Posterior cingulate gyrus (tissue), 11 donors: ENCODE measurements around the gene LRMDA.
"Not testable (repeated sequence)": the region's sequence is repeated elsewhere in the genome, so short reads cannot be mapped to it uniquely, and the experiment has no call there.

Experiments
- DNase-seq, 10 donors: peaks; one replicate each; pipeline versions ENCODE4 v3.0.0 to v3.0.0-alpha.2; 2020 to 2021; ENCODE audit warnings: mixed read lengths in 3 of 10
- intact Hi-C: fragments of 100-400 bp; cut with DNase I; formaldehyde crosslinking; loops from one replicate; pipeline ENCODE4 v1.15.1; 2023

The LRMDA gene

DNA sequence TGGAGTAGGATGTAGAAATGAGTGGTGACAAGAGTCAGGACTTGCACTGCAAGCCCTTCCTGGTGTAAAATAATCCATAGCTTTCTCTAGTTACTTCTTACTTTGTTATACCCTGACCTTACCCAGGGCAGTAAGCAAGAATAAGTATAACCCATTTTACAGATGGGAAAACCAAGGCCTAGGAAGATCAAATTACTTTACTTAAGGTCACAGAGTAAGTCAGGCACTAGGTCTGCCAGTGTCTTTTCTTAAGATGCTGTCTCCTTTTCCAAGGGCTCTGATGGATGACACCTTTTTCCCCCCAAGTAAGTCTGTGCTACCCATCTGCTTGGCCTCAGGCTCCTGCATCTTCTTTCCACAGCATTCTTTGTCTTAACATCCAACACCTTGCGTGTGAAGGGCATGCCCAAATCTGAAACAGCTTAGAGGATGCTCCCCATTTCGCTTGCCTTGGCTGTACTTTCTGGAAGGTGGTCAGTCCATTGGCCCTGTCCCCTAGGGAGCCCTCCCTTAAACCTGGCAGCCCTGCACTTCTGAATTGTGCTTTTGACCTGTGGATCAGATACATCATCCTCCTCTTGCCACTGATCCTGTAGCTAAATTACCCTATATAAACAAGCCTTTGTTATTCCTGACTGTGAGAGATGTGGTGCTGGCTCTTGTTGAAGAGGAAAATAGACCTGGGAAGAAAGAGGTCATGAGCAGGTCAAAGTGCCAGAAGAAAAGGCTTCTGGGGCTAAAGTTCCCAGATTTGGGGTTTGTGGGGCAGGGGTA lies 168.6 kb downstream of the LRMDA start:
- DNase-seq, result no peak
- intact Hi-C loops, result no loop called here

DNA sequence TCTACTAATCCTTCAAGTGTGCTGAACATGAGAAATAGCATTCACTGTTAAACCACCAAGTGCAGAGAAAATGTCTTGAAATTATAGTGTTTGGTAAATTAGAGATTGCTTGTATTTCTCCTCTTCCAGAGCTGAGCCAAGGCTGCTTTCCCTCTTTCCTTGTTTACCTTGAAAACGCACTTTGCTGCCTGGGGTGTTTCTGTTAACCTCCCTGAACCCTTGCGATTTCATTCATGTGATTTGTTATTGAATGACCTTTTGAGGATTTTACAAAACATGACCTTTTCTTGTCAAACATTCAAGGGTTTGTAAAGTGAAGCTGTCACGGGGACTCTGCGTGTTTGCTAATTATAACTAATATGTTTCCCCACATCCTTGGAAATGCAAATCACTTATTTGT lies 169.4 kb downstream of the LRMDA start:
- DNase-seq, result no peak
- intact Hi-C loops, result no loop called here

DNA sequence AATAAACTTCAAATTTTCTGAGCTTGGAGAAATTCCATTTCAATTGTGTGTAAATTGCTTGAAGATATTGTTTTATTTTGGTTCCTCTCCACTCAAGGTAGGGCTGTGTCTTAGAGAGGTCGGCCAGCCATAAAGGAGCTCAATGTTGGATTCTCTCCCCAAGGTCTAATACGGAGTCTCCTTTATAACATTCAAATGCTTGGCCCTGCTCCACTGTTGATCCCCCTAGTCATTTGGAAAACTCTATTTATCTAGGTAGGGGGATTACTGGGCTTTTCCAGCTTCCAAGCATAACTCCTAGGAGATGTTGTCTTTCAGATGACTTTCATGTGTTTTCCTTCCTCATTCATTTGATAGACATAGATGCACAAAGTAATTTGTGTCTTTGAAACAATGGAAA lies 170.9 kb downstream of the LRMDA start:
- intact Hi-C loops, result no loop called here
- no peak for DNase-seq

DNA sequence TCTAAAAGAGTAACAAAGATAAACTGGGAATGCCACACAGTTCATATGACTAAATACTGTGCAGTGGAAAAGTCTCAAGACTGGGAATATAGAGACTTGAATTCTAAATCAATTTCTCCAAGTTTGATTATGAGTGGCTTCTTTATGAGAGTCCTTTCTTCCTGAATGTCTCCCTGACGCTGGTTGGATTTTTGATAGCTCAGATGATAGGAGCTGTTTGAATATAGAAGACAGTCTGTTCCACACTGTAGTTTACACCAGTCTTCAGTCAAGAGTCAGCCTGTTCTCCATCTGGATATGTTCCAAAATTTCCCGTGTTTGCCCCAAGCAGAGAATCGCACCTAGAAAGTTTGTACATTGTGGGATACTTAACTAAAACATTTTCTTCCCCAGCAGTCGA lies 173.7 kb downstream of the LRMDA start:
- intact Hi-C loops, result no loop called here

DNA sequence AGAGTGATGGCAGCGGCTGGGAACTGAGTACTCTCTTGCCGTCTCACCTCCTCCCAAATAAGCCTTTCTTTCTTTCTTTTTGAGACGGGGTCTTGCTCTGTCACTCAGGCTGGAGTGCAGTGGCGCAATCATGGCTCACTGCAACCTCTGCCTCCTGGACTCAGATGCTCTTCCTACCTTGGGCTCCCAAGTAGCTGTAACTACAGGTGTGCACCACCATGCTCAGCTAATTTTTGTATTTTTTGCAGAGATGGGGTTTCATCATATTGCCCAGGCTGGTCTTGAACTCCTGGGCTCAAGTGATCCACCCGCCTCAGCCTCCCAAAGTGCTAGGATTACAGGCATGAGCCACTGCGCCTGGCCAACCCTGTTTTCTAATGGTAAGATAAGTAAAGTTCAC lies 174.4 kb downstream of the LRMDA start:
- intact Hi-C loops, result not testable (repeated sequence)

More for the DNA sequence above, 173.7 kb downstream of the LRMDA start:
- no peak for DNase-seq

DNA sequence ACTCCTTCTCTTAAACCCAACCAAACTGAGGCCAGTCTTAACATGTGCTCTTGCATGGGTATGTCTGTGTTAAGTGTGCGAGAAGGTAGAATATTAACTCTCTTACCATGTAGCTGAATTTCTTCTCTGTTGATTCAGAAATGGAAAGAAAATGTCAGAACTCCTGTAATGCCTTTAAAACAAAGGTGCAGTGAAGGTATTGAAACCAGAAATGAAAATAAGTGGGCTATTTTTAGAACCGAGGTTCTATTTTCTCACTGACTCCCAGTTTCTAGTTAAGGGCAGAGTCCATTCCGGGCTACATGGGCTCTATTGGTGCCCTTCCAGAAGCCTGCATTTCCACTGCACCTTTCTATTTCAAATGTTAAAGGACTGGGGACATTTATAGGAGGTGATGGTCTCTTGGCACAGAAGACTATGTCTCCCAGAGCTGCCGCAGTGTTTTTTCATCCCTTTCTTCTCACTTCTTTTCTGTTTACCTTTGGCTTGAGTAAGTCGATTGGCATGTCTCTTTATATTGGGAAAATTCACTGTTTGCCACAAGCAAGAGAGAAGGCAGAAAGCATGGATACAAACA lies 174.9 kb downstream of the LRMDA start:
- intact Hi-C loops, result no loop called here

More for the DNA sequence above, 174.4 kb downstream of the LRMDA start:
- DNase-seq, result not testable (repeated sequence)

DNA sequence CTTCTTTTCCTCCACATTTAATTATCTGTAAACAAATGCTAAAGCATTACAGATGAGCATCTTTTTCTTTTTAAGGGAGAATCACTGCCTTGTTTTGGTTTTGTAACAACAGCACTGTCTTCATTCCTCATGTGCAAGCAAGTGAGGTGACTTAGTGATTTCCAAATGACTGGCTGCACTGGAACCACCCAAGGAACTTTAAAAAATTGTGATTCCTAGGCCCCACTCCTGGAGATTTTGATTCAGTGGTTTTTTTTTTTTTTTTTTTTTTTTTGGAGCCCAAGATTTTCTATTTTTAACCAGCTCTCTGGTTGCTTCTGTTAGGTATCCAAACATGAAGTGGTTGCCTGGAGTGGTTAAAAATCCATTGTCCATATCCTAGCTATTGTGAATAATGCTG lies 176.2 kb downstream of the LRMDA start:
- DNase-seq, result no peak
- intact Hi-C loops, result no loop called here

More for the DNA sequence above, 174.9 kb downstream of the LRMDA start:
- DNase-seq, result no peak

DNA sequence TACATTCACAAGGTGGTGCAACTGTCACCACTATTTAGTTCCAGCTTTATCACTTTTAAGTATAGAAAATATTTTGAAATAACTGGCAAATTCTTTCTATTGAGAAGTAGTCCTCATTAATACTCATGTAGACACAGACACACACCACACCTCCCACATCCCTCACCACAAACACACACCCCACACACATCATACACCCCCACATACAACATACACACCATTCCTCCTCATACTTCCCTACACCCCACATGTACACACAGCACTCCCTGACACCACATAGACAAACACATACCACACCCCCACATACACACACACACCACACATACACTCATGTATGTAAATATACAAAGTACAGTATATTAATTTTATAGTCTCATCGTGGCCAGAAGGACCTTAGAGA lies 178.8 kb downstream of the LRMDA start:
- no peak for DNase-seq
- intact Hi-C loops, result no loop called here

DNA sequence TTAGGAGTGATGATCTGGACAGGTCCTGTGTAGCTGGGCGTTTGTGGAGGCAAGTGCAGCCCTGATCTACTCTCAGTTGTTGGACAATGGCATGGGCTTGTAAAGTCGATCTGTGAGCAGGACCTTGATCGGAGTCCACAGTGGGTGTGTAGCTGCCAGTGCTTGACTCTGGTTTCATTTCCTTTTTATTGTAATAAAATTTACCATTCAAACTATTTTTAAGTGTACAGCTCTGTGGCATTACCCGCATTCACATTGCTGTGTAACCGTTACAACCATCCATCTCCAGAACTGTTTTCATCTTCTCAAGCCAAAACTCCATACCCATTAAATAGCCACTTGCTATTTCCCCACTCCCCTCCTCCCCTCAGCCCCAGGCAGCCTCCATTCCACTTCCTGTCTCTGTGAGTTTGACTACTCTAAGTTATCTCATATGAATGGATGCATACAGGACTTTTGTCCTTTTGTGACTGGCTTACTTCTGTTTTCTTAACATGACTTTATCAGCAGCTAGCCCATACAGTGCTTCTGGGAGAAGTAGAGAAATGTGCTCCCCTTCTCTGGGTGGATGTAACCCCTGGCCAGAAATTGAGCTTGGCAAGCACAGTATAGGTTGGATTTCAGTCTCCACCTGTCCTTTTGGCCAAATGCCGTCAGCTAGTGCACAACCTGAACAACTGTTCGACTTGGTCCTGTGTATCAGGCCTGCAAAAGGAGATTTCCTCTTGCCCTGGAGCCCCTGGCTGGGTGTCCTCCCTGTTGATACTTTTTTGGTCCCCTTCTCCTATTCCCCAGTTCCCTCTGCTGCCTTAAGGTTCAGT lies 180.0 kb downstream of the LRMDA start:
- intact Hi-C loops, result no loop called here
- DNase-seq, result no peak

DNA sequence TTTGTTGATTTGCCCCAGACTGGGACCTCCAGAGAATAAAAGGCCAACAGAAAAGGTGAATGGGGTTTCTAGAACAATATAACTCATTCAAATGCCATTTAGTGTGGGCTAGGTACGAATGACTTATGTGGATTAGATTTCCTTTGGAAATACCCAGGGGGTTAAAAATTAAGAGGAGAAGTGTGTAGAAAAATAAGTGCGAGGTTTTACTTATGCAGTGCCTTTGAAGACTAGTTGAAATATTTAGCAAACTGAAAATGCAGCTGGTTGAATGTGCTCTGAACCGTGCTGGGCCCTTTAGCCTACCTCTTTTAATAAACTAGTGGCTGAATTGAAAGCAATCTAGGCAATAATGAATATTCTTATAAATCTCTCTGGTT lies 180.6 kb downstream of the LRMDA start:
- intact Hi-C loops, result no loop called here
- no peak for DNase-seq

DNA sequence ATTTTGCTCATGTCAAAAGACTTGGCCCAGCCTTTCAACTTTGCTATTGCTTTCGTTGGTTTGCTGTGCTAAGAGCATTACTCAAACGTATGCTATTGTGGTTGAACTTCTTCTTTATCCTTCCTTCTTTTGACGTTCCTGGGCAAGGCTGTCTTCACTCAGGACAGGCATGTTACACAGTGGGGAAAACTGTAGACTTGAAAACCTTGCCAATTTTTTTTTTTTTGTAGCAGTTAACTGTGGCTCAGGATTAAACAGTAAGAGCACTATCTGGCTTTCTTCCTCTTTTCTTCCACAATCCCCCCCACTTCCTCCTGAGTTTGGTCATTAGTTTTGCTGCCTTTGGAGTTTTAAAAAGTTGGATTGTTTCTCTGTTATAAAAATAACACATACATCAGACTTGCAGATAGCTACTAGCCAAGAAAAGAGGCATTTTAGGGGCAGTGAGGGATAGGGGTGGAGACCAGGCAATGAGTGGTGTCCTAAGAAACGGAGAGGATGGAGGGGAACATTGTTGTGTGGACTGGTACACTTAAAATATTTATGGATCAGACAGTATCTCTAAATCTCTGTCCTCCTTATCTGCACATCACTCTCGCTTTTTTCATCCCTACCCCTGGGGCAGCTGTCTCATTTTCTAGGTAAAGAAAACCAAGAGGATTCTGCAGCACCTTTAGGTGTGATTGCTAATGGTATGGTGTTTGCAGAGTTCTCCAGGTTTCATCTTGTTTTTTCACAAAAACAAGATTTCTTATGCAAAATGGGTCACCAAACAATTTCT lies 181.7 kb downstream of the LRMDA start:
- DNase-seq, result no peak
- intact Hi-C loops, result no loop called here

DNA sequence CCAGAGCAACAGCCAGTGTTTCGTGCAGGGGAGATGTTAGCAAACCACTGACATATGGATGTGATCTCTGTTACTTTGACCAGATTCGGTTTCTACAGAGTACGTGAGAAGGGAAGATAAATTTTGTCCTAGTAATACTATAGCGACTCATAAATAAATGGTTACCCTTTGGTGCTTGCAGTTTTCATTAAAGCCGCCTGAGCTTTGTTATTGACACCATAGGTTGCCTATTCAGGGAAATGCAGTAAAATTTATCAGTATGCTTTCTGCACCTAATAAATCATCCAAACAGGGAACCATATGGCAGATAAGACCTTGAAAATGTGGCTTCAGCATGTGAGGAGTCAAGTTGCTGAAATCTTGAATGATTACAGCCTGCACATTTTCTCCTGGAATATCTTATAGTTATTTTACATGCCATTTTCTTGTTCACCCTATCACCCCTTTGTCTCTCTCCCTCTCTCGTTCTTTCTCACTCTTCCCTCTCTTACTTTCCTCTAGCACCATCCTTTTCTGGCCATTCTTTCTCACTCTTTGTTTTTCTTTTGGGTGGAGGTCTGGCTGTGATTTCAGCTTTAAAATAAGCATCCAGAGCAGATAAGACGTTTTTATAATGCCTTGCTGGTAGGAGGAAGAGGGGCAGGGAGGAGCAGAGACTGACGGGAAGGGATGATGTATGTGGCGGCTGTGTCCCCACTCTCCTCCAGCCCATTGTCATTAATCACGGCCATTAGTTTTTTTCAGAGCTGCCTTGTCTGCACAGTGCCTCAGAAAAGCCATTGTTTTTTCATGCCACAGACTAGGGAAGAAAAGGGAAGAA lies 182.5 kb downstream of the LRMDA start:
- intact Hi-C loops, result no loop called here
- no peak for DNase-seq

DNA sequence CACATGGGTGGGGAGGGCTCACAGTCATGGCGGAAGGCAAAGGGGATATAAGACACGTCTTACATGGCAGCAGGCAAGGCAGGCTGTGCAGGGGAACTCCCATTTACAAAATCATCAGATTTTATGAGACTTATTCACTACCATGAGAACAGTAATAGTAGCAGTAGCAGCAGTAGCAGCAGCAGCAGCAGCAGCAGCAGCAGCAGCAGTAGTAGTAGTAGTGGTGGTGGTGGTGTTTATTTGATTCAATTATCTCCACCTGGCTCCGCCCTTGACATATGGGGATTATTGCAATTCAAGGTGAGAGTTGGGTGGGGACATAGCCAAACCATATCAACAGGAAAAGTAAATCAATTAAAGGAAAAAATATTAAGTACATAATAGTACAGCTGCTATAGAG lies 184.7 kb downstream of the LRMDA start:
- intact Hi-C loops, result no loop called here
- DNase-seq, result no peak

DNA sequence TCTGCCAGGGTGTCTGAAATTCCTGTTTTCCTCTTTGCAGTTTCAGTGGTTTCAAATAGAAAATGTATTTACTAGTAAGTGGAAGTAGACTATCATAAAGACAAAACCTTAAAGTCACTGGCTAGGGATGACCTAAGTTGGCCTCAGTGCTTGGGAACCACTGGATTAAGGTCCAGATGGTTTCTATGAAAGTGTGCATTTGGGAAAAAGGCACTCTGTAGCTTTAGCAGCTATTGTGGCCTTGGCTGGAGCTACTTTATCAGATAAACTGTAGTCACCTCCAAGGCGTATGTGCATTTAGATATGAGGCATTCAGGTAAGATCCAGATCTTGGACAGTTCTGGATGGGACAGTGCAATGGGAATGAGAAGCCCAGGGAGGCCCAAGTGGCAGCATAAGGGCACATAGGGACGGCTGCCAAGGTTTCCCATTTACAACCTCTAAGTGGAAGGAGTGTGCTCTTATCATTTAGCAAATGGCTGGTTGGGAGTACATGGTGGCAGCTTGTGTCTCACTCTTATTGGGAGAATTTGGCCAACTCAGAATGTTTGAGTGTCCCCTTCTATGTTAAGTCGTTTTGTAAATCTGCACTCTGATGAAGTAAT lies 185.6 kb downstream of the LRMDA start:
- no peak for DNase-seq
- intact Hi-C loops, result no loop called here

DNA sequence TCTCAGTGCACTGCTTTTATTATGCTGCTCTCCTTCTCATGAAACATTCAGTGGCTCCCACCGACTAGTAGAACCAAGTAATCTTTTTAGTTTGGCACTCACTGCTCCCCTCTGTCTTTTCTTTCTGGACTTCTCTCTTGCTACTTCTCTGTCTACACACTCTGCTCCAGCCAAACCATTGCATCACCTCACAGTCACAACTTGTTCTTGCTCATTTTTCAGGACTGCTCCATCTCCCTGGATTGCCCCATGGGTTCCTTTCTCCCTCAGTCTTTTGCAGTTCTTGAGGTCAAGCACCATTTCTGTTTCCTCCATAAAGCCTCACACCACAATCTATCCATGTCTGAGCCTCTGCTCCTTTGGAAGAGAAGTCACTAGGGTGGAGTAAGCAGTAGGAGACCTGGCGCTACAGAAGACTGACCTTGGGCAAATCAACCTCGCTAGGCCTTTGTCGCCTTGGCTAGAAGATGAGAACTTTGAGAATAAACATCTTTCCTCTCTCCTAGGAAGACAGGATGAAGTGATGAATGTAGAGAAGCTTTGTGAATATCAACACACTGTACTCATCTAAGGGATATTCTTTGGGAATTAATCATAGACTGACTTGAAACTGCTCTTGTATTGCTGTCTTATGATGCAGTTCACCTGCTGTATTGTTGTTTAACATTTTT lies 186.2 kb downstream of the LRMDA start:
- intact Hi-C loops, result no loop called here
- no peak for DNase-seq

DNA sequence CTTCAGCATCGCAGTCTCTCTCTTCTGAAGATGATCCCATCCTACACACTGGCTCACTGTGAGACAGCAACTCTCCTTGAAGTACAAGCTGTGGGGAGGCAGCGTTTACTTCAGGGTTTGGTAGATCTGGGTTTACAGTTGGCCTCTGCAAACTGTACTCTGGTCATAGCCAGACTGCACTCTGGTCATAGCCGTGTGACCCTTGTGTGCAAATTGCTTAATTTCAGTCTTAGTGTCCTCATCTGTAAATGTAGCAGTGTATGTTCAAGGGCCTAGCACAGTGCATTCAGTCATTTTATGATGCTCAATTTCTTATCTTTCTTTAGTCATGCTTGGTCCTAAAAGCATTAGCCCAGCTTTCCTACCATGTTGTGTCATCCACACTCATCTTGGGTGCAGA lies 188.2 kb downstream of the LRMDA start:
- intact Hi-C loops, result no loop called here
- DNase-seq, result no peak

DNA sequence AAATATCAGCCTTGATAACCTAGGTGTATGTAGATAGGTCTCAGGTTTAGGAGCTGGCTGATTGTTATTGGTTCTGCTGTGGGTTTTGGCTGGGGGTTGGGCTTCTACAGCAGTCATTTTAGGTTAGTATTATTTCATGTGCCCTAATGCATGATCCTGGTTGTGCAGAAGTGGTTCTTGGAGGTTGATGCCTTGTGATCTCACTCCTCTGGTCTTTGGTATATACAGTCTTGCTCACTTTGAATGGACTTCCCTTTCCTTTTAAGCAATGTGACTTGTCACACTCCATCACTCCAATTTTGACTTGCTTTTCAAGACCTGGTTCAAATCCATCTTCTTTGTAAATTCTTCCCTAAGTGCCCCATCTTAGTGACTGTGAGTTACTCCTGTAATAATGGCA lies 188.9 kb downstream of the LRMDA start:
- intact Hi-C loops, result no loop called here
- no peak for DNase-seq

DNA sequence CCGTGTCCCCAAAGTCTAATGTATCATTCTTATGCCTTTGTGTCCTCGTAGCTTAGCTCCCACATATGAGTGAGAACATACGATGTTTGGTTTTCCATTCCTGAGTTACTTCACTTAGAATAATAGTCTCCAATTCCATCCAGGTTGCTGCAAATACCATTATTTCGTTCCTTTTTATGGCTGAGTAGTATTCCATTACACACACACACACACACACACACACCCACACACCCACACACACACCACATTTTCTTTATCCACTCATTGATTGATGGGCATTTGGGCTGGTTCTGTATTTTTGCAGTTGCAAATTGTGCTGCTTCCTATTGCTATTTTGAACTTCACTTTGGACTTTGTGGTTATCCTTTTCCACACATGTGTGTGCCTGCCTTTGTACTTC lies 189.6 kb downstream of the LRMDA start:
- intact Hi-C loops, DNase-seq: not testable (repeated sequence)

DNA sequence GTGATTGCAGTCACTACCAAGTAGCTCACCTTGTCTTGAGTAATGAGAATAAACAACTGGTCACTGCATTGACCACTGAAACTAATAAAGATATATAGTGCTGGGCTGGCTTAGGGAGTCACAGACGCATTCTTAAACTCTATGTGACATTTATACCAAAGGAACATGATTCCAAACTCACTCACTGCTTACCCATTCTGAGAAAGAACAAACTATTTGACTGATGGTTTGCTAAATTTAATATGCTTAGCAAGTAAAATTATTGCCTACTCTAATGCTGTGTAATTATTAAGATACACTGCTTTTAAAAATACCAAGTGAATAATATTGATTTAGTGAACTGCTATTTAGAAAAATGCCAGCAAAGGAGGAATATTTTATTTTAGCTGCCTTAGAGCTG lies 191.1 kb downstream of the LRMDA start:
- intact Hi-C loops, result no loop called here
- DNase-seq, result no peak
